OCI-LY3 (cell line): ENCODE data around the gene SAMD10.

Source experiments
- H2AFZ ChIP-seq: fragments of 200-600, 300-600 bp; shearing (Covaris generic); 2 replicates; pipeline ENCODE4 v1.6.0; 2014; ENCODE audit warnings: antibody characterized with exemption, low read depth, low read length
- H3K27ac ChIP-seq: fragments of 200-600, 300-600 bp; sonication (generic); 2 replicates; pipeline ENCODE4 v1.5.1; 2014; ENCODE audit warnings: mild to moderate bottlenecking, low read length, moderate library complexity, mixed read lengths
- H3K27me3 ChIP-seq: fragments of 200-600, 300-600 bp; sonication (generic); 2 replicates; pipeline ENCODE4 v1.6.1; 2014; ENCODE audit warnings: low read depth, low read length, mixed read lengths
- H3K36me3 ChIP-seq: fragments of 200-600, 300-600 bp; sonication (generic); replicated peaks from 2 replicates; pipeline ENCODE3; 2014; ENCODE audit warnings: low read depth, low read length, mixed read lengths
- H3K4me1 ChIP-seq: fragments of 300-600, 200-600 bp; sonication (generic); 2 replicates; pipeline ENCODE4 v1.6.1; 2014; ENCODE audit warnings: low read length, mixed read lengths
- H3K4me2 ChIP-seq: fragments of 200-600, 300-600 bp; sonication (generic); 2 replicates; pipeline ENCODE4 v1.6.1; 2014; ENCODE audit warnings: low read length, mixed read lengths
- H3K4me3 ChIP-seq: fragments of 300-600, 200-600 bp; sonication (generic); 2 replicates; pipeline ENCODE4 v1.5.1; 2014; ENCODE audit warnings: antibody characterized with exemption, mild to moderate bottlenecking, low read length, moderate library complexity
- H3K79me2 ChIP-seq: fragments of 300-600, 200-600 bp; shearing (Covaris generic); 2 replicates; pipeline ENCODE4 v1.6.1; 2014; ENCODE audit warnings: mild to moderate bottlenecking, low read length, mixed read lengths
- H3K9ac ChIP-seq: fragments of 300-600, 200-600 bp; shearing (Covaris generic); 2 replicates; pipeline ENCODE4 v1.6.0; 2014; ENCODE audit warnings: mild to moderate bottlenecking, low read length, moderate library complexity
- H3K9me3 ChIP-seq: fragments of 200-600, 300-600 bp; shearing (Covaris generic); 2 replicates; pipeline ENCODE4 v1.6.1; 2014; ENCODE audit warnings: low read length, mixed read lengths; ENCODE audit not compliant: insufficient read depth
- H4K20me1 ChIP-seq: fragments of 200-600, 300-600 bp; sonication (generic); 2 replicates; pipeline ENCODE4 v1.6.1; 2016; ENCODE audit warnings: low read length, mixed read lengths; ENCODE audit not compliant: insufficient read depth
- CTCF ChIP-seq: fragments of 200-600, 300-600 bp; sonication (generic); IDR thresholded peaks from 2 replicates; pipeline ENCODE4 v1.5.1; 2014; ENCODE audit warnings: antibody characterized with exemption, low read length, low read depth
- EZH2phosphoT487 ChIP-seq: fragments of 200-600 bp; shearing (Covaris generic); IDR thresholded peaks from 2 replicates; pipeline ENCODE4 v1.6.1; 2018; ENCODE audit warnings: antibody characterized with exemption, mixed run types, low read depth

SAMD10 gene

GRCh38 chr20:63939061-63939935, 40.1 kb downstream of the SAMD10 start:
- no peak overlapping the region for H3K27ac ChIP-seq
- peaks cover 36% of the 10 kb centered on the region for H3K36me3 ChIP-seq
- H2AFZ ChIP-seq, result no peak overlapping the region
- no peak overlapping the region for H3K9ac ChIP-seq
- H3K27me3 ChIP-seq, result no peaks in the 10 kb centered on the region
- H4K20me1 ChIP-seq, result peaks cover 28% of the 10 kb centered on the region
- H3K79me2 ChIP-seq, result no peaks in the 10 kb centered on the region; the same call in 1 of the 2 replicates
- no peaks in the 10 kb centered on the region for H3K4me1 ChIP-seq
- no peaks in the 10 kb centered on the region for H3K9me3 ChIP-seq
- TF ChIP-seq CTCF (no peak), EZH2phosphoT487 (no peak)
- H3K4me3 ChIP-seq, result no peak overlapping the region
- no peak overlapping the region for H3K4me2 ChIP-seq

GRCh38 chr20:63937596-63937995, 41.8 kb downstream of the SAMD10 start:
- Histone ChIP-seq H3K79me2 (peaks cover 3% of the 10 kb centered on the region; the same call in 1 of the 2 replicates), H4K20me1 (peaks cover 14% of the 10 kb centered on the region), H3K9ac (no peak overlapping the region), H3K27ac (no peak overlapping the region), H3K27me3 (no peaks in the 10 kb centered on the region), H3K4me2 (no peak overlapping the region), H3K36me3 (peaks cover 33% of the 10 kb centered on the region), H2AFZ (no peak overlapping the region), H3K4me1 (no peaks in the 10 kb centered on the region), H3K9me3 (no peaks in the 10 kb centered on the region), H3K4me3 (no peak overlapping the region)
- TF ChIP-seq EZH2phosphoT487 (no peak), CTCF (no peak)

- Histone ChIP-seq H3K27me3 (no peaks in the 10 kb centered on the region), H3K9me3 (no peaks in the 10 kb centered on the region), H3K4me2 (no peak overlapping the region), H3K36me3 (peaks cover 43% of the 10 kb centered on the region), H3K4me3 (no peak overlapping the region), H3K4me1 (no peaks in the 10 kb centered on the region), H4K20me1 (no peaks in the 10 kb centered on the region), H3K9ac (no peak overlapping the region), H3K27ac (no peak overlapping the region), H3K79me2 (peaks cover 3% of the 10 kb centered on the region; the same call in 1 of the 2 replicates), H2AFZ (no peak overlapping the region)
- no peak for TF ChIP-seq CTCF
- no peak for TF ChIP-seq EZH2phosphoT487
These were observed 44.0 kb downstream of the SAMD10 start for GRCh38 chr20:63935447-63935846.

GRCh38 chr20:63934271-63935068, 45.0 kb downstream of the SAMD10 start:
- Histone ChIP-seq H3K9ac (no peak overlapping the region), H3K4me1 (no peaks in the 10 kb centered on the region), H3K79me2 (peaks cover 3% of the 10 kb centered on the region; the same call in 1 of the 2 replicates), H3K9me3 (no peaks in the 10 kb centered on the region), H3K36me3 (peaks cover 43% of the 10 kb centered on the region), H3K4me2 (no peak overlapping the region), H2AFZ (no peak overlapping the region), H3K4me3 (no peak overlapping the region), H3K27me3 (no peaks in the 10 kb centered on the region), H4K20me1 (no peaks in the 10 kb centered on the region), H3K27ac (no peak overlapping the region)
- TF ChIP-seq CTCF (peak; percentile 27), EZH2phosphoT487 (no peak)
